Vagina (tissue), 2 donors: Measurements from ENCODE around the gene RASA3. TPM values are rescaled to one million over a fixed set of nuclear protein-coding genes. Genes with fewer than 3 reads are reported as not detected.
A peak's percentile ranks its signal among the peaks of the same experiment; 100 is the strongest.

ENCODE experiments used
- DNase-seq, 2 donors: peaks; one replicate each; pipeline ENCODE4 v3.0.0-alpha.2; 2017; ENCODE audit errors: extremely low spot score in 2 of 2
- H3K27ac ChIP-seq: fragments of 200-600 bp; sonication (generic); one replicate; pipeline ENCODE4 v1.5.1; 2019
- H3K27me3 ChIP-seq: fragments of 200-600 bp; sonication (generic); one replicate; pipeline ENCODE4 v1.5.1; 2019
- H3K36me3 ChIP-seq, 2 donors: fragments of 200-600 bp; sonication (generic); one replicate each; pipeline ENCODE4 v1.5.1; 2017 to 2019
- H3K4me1 ChIP-seq: fragments of 200-600 bp; sonication (generic); one replicate; pipeline ENCODE4 v1.5.1; 2019
- H3K4me3 ChIP-seq, 2 donors: fragments of 200-600 bp; sonication (generic); 1 replicate in 1 of 2; 2 replicates in 1 of 2; pipeline ENCODE4 v1.5.1; 2016 to 2019
- H3K9me3 ChIP-seq: fragments of 200-600 bp; sonication (generic); one replicate; pipeline ENCODE4 v1.5.1; 2019
- CTCF ChIP-seq, 3 experiments: fragments of 450-650 bp in 2 of 3; fragments of 200-600 bp in 1 of 3; sonication (generic) in 1 of 3; IDR thresholded peaks; one replicate each; pipeline ENCODE4 v1.5.1; 2017 to 2019; ENCODE audit warnings: antibody characterized with exemption in 3 of 3, mild to moderate bottlenecking in 2 of 3, moderate library complexity in 2 of 3
- POLR2A ChIP-seq, 2 donors: fragments of 450-650 bp; IDR thresholded peaks; one replicate each; pipeline ENCODE4 v1.6.1; 2017; ENCODE audit warnings: antibody characterized with exemption in 2 of 2, mild to moderate bottlenecking in 2 of 2, moderate library complexity in 2 of 2
- POLR2AphosphoS5 ChIP-seq, 2 donors: sonication (generic); formaldehyde crosslinking; IDR thresholded peaks; one replicate each; pipeline ENCODE4 v1.9.0; 2017; ENCODE audit warnings: antibody characterized with exemption in 2 of 2, mild to moderate bottlenecking in 2 of 2, low read depth in 1 of 2; ENCODE audit not compliant: insufficient read depth in 1 of 2
- intact Hi-C: fragments of 100-400 bp; cut with DNase I; formaldehyde crosslinking; loops from one replicate; pipeline ENCODE4 v1.15.1; 2023
- total RNA-seq: library from RNA; depleted of rRNA; stranded (reverse); fragments of >200 nt; gene quantifications from one replicate; pipeline ENCODE4 v1.2.3, GENCODE V29; 2016

Gene RASA3
- total RNA-seq, 1 donor from 2014 or later: 19.6 TPM

DNA sequence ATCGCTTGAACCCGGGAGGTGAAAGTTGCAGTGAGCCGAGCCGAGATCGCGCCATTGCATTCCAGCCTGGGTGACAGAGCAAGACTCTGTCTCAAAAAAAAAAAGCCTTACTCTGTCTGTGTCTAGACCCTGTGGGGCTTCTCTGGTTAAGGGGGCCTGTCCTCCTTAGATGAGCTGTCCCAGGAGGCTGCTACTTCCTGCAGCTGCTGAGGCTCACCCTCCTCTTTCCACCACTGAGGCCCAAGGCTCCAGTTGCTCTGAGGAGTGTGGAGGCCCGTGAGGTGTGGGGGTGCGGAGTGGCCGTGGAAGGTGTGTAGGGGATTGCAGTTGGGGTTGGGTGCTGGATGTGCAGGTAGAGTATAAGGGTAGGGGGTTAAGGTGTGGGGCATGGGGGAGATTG is 22.1 kb upstream of the RASA3 start:
- peaks cover 11% of the 10 kb centered on the region for H3K4me1 ChIP-seq
- no peak overlapping the region for H3K4me3 ChIP-seq
- no peak overlapping the region for H3K27ac ChIP-seq
- H3K36me3 ChIP-seq: no peaks in the 10 kb centered on the region
- H3K9me3 ChIP-seq: no peaks in the 10 kb centered on the region
- DNase-seq: no peak
- intact Hi-C loops: no loop called here
- TF ChIP-seq POLR2AphosphoS5 (IDR thresholded peaks at IDR 0.05; ENCODE audit: insufficient read depth in 1 of 2, low read depth in 1 of 2): no peak
- TF ChIP-seq CTCF (IDR thresholded peaks at IDR 0.05): no peak
- no peak for TF ChIP-seq POLR2A (IDR thresholded peaks at IDR 0.05)
- no peaks in the 10 kb centered on the region for H3K27me3 ChIP-seq

DNA sequence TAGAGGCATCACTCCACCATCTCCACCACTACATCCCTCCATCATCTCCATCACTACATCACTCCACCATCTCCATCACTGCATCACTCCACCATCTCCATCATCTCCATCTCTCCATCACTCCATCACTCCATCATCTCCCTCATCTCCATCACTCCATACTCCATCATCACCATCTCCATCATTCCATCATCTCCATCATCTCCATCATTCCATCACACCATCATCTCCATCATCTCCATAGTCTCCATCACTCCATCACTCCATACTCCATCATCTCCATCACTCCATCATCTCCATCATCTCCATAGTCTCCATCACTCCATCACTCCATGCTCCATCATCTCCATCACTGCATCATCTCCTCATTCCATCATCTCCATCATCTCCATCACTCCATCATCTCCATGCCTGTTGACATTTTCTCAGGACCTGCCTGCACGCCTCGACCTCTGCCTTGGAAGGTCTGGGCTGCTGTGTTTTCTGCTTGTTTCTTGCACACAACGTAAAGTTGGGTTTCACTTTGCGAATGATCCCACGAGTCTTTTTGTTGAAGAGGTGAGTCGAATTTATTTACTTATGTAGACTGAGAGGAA is 21.2 kb upstream of the RASA3 start:
- intact Hi-C loops: no loop called here
- Histone ChIP-seq H3K36me3 (no peaks in the 10 kb centered on the region), H3K27me3 (no peaks in the 10 kb centered on the region), H3K4me1 (peaks cover 11% of the 10 kb centered on the region), H3K4me3 (no peak overlapping the region), H3K27ac (no peak overlapping the region), H3K9me3 (no peaks in the 10 kb centered on the region)
- TF ChIP-seq POLR2A (IDR thresholded peaks at IDR 0.05) (no peak), POLR2AphosphoS5 (IDR thresholded peaks at IDR 0.05; ENCODE audit: insufficient read depth in 1 of 2, low read depth in 1 of 2) (no peak), CTCF (IDR thresholded peaks at IDR 0.05) (no peak)
- DNase-seq: no peak

GRCh38 chr13:114152831-114153371 is 20.5 kb upstream of the RASA3 start:
- Histone ChIP-seq H3K4me1 (peaks cover 11% of the 10 kb centered on the region), H3K4me3 (no peak overlapping the region), H3K36me3 (no peaks in the 10 kb centered on the region), H3K9me3 (no peaks in the 10 kb centered on the region), H3K27ac (no peak overlapping the region), H3K27me3 (no peaks in the 10 kb centered on the region)
- peak in 1 of 2 donors; percentile 56 for DNase-seq
- TF ChIP-seq CTCF (IDR thresholded peaks at IDR 0.05) (no peak), POLR2AphosphoS5 (IDR thresholded peaks at IDR 0.05; ENCODE audit: insufficient read depth in 1 of 2, low read depth in 1 of 2) (peak in 1 of 2 donors; percentile 36)
- intact Hi-C loops: no loop called here

DNA sequence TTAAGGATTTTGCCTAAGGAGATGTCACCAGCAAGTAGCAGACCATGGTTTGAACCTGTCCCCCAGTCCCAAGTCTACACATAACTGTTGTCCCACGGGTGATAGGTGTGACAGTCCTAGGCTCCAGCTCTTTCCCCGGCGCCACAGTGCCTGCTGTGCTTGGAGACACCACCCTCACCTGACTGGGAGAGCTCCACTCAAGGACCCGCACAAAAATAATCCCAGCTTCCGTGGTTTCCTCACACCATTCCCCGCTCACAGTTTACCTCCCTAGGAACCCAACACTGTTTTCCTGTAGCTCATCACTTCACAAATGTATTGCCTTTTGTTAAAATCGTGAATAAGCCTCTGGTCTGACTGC is 19.8 kb upstream of the RASA3 start:
- Histone ChIP-seq H3K4me1 (peaks cover 11% of the 10 kb centered on the region), H3K36me3 (no peaks in the 10 kb centered on the region), H3K9me3 (no peaks in the 10 kb centered on the region), H3K27ac (no peak overlapping the region), H3K4me3 (no peak overlapping the region), H3K27me3 (no peaks in the 10 kb centered on the region)
- DNase-seq: no peak
- intact Hi-C loops: no loop called here
- TF ChIP-seq POLR2AphosphoS5 (IDR thresholded peaks at IDR 0.05; ENCODE audit: insufficient read depth in 1 of 2, low read depth in 1 of 2) (no peak), CTCF (IDR thresholded peaks at IDR 0.05) (no peak), POLR2A (IDR thresholded peaks at IDR 0.05) (no peak)

GRCh38 chr13:114151565-114152284 is 19.3 kb upstream of the RASA3 start:
- no peak for DNase-seq
- H3K27ac ChIP-seq: no peak overlapping the region
- TF ChIP-seq POLR2A (IDR thresholded peaks at IDR 0.05) (no peak), POLR2AphosphoS5 (IDR thresholded peaks at IDR 0.05; ENCODE audit: insufficient read depth in 1 of 2, low read depth in 1 of 2) (peak in 1 of 2 donors; percentile 73), CTCF (IDR thresholded peaks at IDR 0.05) (no peak)
- H3K9me3 ChIP-seq: no peaks in the 10 kb centered on the region
- no peaks in the 10 kb centered on the region for H3K27me3 ChIP-seq
- no peaks in the 10 kb centered on the region for H3K36me3 ChIP-seq
- H3K4me3 ChIP-seq: no peak overlapping the region
- peaks cover 11% of the 10 kb centered on the region for H3K4me1 ChIP-seq
- intact Hi-C loops: no loop called here
